ENCODE data around the gene VEZF1.

VEZF1 gene

DNA sequence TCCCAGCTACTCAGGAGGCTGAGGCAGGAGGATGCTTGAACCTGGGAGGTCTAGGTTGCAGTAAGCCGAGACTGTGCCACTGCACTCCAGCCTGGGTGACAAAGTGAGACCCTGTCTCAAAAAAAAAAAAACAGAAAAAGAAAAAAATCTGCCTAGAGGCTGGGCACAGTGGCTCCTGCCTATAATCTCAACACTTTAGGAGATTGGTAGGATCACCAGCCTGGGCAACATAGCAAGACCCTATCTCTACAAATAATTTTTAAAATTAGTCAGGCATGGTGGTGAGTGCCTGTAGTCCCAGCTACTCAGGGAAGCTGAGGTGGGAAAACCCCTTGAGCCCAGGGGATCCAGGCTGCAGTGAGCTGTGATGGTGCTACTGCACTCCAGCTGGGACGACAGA lies 50.6 kb downstream of the VEZF1 start:
- Histone ChIP-seq H3K4me1 (no peaks in the 10 kb centered on the region; the same call in 1 of the 2 replicates), H3K36me3 (no peaks in the 10 kb centered on the region), H3K27me3 (no peaks in the 10 kb centered on the region), H3K4me3 (ENCODE audit: low read depth, low read length) (no peak overlapping the region), H3K9me3 (no peaks in the 10 kb centered on the region)
- DNase-seq, result no peak
- TF ChIP-seq, protein P1, sequence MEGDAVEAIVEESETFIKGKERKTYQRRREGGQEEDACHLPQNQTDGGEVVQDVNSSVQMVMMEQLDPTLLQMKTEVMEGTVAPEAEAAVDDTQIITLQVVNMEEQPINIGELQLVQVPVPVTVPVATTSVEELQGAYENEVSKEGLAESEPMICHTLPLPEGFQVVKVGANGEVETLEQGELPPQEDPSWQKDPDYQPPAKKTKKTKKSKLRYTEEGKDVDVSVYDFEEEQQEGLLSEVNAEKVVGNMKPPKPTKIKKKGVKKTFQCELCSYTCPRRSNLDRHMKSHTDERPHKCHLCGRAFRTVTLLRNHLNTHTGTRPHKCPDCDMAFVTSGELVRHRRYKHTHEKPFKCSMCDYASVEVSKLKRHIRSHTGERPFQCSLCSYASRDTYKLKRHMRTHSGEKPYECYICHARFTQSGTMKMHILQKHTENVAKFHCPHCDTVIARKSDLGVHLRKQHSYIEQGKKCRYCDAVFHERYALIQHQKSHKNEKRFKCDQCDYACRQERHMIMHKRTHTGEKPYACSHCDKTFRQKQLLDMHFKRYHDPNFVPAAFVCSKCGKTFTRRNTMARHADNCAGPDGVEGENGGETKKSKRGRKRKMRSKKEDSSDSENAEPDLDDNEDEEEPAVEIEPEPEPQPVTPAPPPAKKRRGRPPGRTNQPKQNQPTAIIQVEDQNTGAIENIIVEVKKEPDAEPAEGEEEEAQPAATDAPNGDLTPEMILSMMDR (IDR thresholded peaks at IDR 0.05; ENCODE audit: low read depth, low read length), result no peak

DNA sequence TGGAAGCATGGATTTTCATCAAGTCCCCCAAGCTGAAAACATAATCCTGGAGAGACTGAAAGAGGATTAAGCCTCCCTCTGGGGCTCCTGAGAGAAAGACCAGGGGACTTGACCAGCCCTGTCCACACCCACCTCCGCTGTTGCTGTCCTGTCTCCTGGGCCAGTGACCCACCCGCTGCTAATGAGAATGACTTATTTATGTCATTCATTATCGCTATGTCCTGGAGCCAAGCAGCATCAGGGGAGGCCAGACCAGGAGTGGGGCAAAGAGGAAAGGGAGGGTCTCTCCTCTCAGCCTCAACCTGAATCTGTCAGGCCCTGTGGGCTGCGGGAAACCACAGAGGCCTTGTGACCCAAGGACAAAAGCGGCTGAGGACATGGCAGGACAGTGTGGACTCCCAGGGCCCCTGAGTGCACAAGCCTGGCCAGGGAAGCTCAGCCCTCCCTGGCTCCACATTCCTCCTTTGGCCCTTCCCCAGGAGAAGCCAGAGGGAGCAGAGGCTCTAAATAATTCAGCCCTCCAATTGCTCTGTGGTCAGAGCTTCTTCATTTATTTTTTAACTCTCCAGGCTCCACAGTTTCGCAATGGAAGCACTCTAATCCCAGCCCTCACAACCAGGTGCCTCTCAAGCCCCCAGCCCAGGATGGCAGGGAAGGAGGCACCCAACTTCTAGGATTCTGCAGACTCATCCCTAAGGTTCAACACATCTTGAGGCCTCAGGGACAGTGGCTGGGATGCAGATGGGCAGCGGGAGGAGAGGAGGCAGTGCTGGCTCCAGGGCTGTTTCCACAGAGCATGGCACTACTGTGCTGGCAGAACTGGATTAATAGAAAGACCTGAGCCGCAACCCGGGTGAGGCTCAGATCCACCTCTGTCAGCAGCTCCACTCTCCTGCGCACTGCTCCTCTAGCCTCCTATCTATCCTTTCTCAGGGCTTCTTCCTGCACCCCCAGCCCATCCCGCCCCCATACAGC lies 51.9 kb downstream of the VEZF1 start:
- no peaks in the 10 kb centered on the region for H3K36me3 ChIP-seq
- TF ChIP-seq, protein P1 (IDR thresholded peaks at IDR 0.05; ENCODE audit: low read depth, low read length), result no peak
- no peak for DNase-seq
- no peaks in the 10 kb centered on the region; the same call in 1 of the 2 replicates for H3K4me1 ChIP-seq
- no peak overlapping the region for H3K4me3 ChIP-seq (ENCODE audit: low read depth, low read length)
- H3K9me3 ChIP-seq, result no peaks in the 10 kb centered on the region
- no peaks in the 10 kb centered on the region for H3K27me3 ChIP-seq

DNA sequence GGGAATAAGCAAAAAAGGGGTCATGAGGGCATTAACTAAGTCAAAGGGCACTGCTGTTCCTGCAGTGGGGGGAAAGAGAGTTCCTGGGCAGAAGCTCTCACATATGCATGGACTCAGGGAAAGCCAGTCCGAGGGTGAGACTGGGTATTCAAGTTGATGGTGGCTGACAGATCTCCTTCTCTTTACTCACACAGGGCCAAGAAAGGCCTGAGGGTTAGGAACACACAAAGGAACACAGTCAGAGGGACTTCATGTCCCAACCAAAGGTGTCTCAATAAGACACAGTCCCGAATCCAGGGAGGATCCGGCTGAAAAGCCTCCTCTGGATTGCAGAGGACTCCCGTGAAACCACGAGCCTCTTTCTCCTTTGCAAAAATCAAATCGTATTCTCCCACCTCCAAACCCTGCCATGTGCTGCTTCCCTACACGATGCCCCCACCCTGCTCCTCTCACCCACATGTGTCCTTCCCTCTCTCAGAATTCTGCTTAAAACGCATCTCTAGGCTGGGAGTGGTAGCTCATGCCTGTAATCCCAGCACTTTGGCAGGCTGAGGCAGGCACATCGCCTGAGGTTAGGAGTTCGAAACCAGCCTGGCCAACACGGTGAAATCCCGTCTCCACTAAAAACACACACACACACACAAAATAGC lies 56.4 kb downstream of the VEZF1 start:
- no peaks in the 10 kb centered on the region for H3K9me3 ChIP-seq
- no peaks in the 10 kb centered on the region for H3K36me3 ChIP-seq
- no peak for DNase-seq
- peaks cover 7% of the 10 kb centered on the region for H3K4me1 ChIP-seq
- TF ChIP-seq, protein P1 (IDR thresholded peaks at IDR 0.05; ENCODE audit: low read depth, low read length), result no peak
- no peak overlapping the region for H3K4me3 ChIP-seq (ENCODE audit: low read depth, low read length)
- no peaks in the 10 kb centered on the region for H3K27me3 ChIP-seq

DNA sequence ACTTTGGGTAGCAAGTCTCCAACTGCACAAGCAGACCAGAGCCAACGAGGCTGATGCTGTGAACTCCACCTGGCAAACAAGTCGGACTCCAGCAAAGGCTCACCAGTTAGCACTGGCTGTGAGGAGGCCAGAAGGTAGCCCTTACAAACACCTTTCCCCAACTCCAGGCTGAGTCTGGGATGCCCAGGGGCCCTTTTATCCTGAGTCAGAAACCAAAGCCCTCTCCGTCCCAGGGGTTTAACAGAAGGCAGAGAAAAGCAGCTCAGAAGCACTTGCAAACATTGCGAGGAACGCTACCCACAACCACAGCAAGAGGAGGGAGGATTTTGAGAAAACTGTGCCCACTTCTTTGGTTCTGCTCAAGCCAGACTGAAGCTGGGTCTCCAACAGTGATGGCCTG lies 57.8 kb downstream of the VEZF1 start:
- Histone ChIP-seq H3K9me3 (no peaks in the 10 kb centered on the region), H3K27me3 (no peaks in the 10 kb centered on the region), H3K4me3 (ENCODE audit: low read depth, low read length) (no peak overlapping the region)

DNA sequence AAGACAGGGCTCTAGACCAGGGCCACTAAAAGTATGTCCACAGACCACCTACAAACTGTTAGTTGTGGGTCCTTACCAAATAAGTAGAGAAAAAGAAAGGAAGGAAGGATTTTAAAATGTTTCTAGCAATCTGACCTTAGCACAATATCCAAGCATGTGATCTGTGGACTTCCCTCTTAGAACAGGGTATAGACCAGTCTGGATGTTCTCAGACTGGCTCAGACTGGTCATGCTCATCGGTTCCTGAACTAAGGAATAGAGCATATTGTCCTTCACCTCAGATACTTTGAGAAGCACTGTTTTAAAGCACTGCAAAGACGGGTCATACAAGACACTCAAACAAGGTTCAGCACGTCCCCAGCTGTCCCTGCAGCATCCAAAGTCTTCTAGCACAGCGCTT lies 58.7 kb downstream of the VEZF1 start:
- Histone ChIP-seq H3K4me3 (ENCODE audit: low read depth, low read length) (no peak overlapping the region), H3K36me3 (no peaks in the 10 kb centered on the region), H3K27me3 (no peaks in the 10 kb centered on the region), H3K9me3 (no peaks in the 10 kb centered on the region), H3K4me1 (peaks cover 11% of the 10 kb centered on the region)
- no peak for DNase-seq
- TF ChIP-seq, protein P1 (IDR thresholded peaks at IDR 0.05; ENCODE audit: low read depth, low read length), result no peak

More for the DNA sequence above, 57.8 kb downstream of the VEZF1 start:
- TF ChIP-seq, protein P1 (IDR thresholded peaks at IDR 0.05; ENCODE audit: low read depth, low read length), result no peak
- no peak for DNase-seq
- Histone ChIP-seq H3K36me3 (no peaks in the 10 kb centered on the region), H3K4me1 (peaks cover 11% of the 10 kb centered on the region)
